GM12874 (cell line): ENCODE data around the gene ATL1.

Experiments
- TF ChIP-seq, protein P1 (sequence below): IDR thresholded peaks from 2 replicates; pipeline ENCODE4 v1.5.1; 2011; ENCODE audit warnings: low read depth, mild to moderate bottlenecking, control low read depth, low read length, moderate library complexity; ENCODE audit not compliant: insufficient read depth

ATL1 gene

DNA sequence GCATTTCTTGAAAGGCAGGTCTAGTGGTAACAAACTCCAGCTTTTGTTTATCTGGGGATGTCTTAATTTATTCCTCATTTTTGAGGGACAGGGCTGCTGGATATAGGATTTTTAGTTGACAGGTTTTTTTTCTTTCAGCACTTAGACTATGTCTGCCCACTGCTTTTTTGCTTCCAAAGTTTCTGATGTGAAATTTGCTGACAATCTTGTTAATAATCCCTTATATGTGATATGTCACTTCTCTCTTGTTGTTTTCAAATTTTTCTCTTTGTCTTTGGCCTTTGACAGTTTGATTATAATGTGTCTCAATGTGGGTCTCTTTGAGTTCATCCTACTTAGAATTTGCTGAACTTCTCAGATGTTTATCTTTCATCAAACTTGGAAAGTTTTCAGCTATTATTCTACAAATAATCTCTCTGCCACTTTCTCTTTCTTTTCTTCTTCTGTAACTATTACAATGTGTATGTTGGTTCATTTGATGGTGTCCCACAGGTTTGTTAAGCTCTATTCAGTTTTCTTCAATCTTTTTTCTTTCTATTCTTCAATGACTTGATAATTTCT, 9.8 kb downstream of the ATL1 start:
- TF ChIP-seq, protein P1, sequence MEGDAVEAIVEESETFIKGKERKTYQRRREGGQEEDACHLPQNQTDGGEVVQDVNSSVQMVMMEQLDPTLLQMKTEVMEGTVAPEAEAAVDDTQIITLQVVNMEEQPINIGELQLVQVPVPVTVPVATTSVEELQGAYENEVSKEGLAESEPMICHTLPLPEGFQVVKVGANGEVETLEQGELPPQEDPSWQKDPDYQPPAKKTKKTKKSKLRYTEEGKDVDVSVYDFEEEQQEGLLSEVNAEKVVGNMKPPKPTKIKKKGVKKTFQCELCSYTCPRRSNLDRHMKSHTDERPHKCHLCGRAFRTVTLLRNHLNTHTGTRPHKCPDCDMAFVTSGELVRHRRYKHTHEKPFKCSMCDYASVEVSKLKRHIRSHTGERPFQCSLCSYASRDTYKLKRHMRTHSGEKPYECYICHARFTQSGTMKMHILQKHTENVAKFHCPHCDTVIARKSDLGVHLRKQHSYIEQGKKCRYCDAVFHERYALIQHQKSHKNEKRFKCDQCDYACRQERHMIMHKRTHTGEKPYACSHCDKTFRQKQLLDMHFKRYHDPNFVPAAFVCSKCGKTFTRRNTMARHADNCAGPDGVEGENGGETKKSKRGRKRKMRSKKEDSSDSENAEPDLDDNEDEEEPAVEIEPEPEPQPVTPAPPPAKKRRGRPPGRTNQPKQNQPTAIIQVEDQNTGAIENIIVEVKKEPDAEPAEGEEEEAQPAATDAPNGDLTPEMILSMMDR = no peak

DNA sequence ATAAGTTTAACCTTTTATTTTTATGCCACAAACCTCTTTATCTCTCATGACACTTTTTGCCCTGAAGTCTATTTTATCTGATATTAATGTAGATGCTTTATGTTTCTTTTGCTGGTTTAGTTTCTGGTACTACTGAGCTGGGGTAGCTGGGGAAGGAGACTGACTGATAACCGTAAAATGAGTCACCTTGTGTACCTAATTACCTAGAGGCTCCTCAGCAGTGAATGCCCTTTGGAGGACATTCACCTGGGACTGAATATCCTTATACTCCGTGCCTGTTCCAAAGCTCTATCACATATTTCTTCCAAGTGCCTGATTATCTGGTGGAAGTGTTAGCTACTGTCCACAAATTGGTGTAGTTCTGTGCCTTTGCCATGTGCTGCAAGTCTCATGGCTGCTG, 13.9 kb downstream of the ATL1 start:
- TF ChIP-seq, protein P1 = no peak

DNA sequence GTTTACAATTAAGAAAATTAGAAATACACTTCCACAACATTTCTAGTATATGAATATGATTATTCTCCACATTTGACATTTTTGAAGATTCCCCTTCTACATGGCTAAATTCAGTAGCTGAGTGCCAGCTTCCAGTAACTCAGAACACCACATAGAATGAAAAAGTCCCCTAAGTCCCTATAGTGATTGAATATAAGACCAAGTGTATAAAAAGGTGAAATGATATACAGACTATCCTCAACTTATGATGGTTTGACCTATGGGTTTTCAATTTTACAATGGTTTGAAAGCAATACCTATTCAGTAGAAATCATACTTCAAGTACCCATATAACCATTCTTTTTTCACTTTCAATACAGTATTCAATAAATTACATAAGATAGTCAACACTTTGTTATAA, 15.8 kb downstream of the ATL1 start:
- TF ChIP-seq, protein P1 = no peak

DNA sequence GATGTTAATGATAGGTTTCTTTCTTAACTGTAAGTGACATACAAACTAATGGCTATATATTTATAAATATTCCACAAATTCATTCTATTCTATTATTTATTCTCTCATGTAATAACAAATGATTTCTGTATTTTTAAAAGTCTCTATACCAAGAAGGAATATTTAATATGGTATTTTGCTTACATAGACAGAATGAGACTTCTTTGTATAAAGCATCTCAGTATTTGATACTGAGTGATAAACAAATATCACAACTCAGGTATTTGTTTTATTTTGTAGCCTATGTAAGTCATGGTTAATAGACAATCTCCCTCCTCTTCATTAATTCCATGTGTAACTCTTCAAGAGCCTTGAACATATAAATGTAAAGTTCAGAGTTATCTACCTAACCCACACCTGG, 18.0 kb downstream of the ATL1 start:
- TF ChIP-seq, protein P1 = no peak

DNA sequence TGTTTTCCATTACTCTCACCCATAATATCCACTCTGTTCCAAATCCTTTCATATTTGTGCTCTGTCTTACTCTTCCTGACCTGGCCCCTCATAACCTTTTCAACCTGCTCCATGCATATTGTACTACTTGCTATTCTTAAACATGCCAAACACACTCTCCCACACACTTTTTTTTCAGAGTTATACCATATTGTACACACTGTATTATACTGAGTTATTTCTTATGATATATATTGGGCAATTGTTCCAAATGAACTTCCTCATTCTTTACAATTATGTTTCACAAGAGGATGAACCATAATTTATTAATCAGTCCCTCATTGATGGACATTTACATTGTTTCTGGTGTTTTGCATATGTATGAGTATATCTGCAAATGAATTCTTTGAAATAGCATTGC, 18.5 kb downstream of the ATL1 start:
- TF ChIP-seq, protein P1 = no peak

DNA sequence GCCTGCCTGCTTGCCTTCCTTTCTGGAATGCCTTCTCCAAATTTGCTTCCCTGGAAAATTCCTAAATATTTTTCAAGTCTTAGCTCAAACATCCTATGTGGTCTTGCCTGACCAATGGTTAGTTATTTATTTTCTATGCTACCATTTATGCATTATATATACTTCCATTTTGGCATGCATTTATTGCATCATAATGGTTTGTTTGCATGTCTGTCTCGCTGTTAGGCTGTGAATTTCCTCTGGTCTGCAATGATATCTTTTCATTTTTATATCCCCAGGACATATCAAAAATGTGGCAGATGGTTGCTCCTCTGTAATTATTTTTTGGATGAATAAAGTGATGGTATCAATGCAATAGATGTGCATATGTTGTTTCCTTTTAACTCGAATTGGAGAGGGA, 30.5 kb downstream of the ATL1 start:
- TF ChIP-seq, protein P1 = no peak

DNA sequence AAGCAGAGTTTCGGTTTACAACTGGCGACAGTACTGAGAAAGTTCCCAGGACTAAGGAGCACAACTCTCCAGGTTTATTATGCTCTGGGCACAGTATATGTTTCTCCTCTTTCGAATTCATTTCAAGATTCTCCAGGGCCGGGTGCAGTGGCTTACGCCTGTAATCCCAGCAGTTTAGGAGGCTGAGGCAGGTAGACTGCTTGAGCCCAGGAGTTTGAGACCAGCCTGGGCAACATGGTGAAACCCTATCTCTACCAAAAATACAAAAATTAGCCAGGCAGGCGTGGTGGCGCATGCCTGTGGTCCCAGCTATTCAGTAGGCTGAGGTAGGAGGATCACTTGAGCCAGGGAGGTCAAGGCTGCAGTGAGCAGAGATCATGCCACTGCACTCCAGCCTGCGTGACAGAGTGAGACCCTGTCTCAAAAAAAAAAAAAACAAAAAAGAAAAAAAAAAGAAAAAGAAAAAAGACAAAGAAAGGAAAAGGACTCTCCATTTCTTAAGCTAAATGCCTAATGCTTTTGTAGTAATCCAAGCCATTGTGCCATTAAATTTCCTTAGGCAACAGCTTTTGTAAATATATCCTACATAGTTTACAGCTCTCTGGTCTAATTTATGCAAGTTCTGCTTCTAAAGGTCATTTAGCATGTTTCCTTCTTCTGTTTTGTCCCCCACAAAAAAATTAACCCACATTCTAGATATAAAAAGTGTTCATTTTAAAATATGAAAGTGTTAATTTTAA, 34.8 kb downstream of the ATL1 start:
- TF ChIP-seq, protein P1 = no peak
